HuH-7.5 (cell line): ENCODE measurements around the gene DNPEP.
"Not testable (repeated sequence)": the region's sequence is repeated elsewhere in the genome, so short reads cannot be mapped to it uniquely, and the experiment has no call there.

Experiments
- DNase-seq: peaks from one replicate; pipeline ENCODE4 v3.0.0; 2011; ENCODE audit warnings: low spot score

DNPEP gene

DNA sequence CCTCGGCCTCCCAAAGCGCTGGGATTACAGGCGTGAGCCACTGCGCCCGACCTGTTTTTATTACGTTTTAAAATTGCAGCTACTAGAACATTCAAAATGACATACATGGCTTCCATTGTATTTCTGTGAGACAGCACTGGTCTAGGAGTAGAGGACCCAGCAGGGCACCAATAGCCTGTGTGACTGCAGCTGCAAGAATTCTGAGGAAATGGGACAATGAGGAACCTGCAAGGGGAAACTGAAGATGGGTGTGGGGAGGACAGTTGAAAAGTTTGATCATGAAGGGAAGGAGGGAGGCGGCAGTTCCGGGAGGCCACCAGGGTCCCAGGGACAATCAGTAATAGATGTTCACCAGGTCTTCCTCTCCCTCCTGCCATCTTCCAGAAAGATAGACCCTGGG is 13.9 kb upstream of the DNPEP start:
- no peak for DNase-seq

DNA sequence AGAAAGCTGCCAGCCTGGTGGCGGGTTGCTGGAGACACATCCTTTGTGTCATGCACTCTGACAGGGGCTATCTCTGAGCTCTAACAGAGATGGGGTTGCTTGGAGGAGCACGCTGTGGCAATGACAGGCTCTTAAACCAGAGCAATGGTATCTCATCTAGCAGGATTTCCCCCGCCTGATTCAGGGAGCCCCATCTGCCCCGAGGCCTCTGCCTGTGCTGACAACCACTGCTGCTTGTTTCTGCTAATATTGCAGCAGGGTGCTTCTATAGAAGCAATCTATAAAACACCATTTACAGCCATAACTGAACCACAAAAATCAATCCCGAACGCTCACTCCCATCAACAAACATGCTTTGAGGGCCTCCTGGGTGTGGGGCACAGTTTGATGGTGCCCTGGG is 12.8 kb upstream of the DNPEP start:
- DNase-seq: no peak

- DNase-seq: no peak
Measured at GRCh38 chr2:219399716-219400478, 12.2 kb upstream of the DNPEP start.

DNA sequence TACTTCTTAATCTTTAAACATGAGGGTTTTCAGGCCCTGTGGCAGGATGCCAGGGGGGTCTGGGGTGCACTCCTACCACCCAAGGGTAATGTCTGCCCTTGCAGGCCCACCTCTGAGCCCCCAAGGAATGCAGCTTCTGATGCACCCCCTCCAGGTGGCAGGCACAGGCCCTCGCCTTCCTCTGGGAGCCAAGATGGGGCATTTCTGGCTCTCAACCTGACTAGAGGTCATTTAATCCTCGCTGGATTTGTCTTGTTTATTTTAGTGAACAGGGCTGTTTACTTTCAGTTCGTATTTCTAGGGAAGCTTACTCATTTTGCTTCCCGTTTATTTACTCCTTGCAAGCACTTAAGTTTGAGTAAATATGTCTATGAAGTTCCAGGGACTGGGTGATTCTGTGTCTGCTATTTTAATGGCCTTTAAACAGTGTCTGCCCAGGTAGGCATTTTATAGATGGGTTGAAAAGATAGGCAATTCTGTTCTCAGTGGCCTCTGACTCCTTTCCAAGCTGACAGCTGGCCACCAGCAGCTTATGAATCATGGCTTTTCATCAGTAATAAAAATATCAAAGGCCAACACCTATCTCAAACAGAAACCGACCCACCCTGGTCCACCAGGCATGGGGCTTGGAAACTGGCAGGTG is 11.1 kb upstream of the DNPEP start:
- no peak for DNase-seq

DNA sequence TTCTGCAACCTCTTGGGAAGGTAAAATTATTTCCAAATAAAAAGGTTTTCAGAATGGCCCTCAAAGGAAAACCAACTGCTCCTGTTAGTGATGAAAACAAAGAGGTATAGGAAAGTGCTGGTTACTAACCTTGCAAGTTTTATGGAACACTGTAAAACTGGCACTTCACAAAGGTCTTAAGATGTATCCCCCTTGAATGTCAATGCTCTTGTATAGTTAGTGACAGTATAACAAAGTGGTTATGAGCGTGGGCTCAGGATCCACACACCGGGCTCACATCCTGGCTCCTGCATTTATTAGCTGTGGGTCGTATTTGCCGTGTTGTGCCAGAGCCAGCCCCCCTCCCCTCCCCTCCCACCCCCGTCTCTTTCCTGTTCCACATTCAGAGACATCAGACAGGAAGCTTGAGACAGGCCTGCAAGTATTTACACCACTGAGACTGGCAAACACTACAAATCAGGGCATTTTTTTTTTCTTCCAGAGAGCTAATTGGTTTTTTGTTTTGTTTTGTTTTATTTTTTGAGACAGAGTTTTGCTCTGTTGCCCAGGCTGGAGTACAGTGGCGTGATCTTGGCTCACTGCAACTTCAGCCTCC is 9.2 kb upstream of the DNPEP start:
- no peak for DNase-seq

DNA sequence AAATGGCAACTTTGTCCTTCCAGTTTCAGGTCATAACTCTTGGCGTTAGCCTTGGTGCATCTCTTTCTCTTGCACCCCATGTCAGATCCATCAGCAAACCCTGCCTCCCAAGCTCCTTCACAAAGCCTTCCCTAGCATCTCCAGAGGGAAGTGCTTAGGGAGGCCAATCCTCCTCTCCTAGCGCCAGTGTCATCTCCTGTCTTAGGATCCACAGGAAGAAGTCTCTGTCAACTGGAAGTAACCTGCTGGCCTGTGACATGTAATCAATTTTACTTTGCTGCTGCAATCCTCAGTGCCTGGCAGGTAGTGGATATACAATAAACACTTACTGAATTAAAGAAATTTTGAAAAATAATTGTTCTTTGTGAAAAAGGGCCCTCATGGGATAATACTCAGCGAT is 7.9 kb upstream of the DNPEP start:
- no peak for DNase-seq

- not testable (repeated sequence) for DNase-seq
Measured at GRCh38 chr2:219395056-219395455, 7.3 kb upstream of the DNPEP start.

DNA sequence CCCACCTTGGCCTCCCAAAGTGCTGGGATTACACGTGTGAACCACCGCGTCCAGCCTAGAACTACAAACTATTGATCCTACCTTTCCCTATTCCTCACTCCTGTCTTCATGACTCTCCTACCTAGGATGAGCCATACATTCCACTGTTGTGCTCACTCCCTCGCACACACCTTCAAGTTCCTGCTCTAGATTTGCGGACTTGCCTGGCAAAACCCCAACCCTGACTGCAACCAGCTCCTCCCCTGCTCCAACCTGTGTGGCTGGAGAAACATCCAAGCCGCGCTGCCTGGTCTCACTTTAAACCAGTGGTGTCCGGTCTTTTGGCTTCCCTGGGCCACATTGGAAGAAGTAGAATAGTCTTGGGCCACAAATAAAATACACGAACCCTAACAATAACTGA is 5.0 kb upstream of the DNPEP start:
- no peak for DNase-seq

GRCh38 chr2:219388907-219389156 is 1.1 kb upstream of the DNPEP start:
- no peak for DNase-seq

DNA sequence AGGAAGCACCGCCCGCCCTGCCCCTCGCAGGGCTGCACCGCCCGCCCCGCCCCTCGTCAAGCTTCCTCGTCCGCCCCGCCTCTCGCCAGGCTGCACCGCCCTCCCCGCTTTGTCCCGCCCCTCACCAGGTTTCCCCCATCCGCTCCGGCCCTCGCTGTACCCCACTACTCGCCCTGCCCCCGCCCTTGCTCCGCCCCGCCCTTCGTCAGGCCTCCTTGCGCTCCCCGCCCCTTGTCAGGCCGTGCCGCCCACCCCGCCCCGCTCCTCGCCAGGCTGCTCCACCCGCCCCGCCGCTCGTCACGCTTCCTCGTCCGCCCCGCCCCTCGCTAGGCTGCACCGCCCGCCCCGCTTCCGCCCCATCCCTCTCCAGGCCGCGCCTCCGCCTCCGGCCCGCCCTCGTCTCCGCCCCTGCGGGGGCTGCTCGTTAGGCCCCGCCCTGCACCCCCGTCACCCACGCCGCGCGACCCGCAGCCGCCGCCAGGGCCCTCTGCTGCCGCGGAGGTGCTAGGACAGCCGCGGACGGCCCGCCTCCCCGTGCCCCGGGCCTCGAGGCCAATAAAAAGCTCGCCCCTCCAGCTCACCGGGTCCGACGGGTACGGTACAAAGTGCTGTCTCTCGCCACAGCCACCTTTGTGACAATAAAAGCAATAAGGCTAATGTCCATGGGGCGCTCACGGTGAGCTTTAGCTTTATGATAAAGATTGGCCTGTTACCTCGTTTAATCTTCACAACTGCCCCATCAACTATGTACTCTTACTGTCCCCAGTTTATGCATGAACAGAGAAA is 602 bp upstream of the DNPEP start:
- peak; percentile 72 for DNase-seq

DNA sequence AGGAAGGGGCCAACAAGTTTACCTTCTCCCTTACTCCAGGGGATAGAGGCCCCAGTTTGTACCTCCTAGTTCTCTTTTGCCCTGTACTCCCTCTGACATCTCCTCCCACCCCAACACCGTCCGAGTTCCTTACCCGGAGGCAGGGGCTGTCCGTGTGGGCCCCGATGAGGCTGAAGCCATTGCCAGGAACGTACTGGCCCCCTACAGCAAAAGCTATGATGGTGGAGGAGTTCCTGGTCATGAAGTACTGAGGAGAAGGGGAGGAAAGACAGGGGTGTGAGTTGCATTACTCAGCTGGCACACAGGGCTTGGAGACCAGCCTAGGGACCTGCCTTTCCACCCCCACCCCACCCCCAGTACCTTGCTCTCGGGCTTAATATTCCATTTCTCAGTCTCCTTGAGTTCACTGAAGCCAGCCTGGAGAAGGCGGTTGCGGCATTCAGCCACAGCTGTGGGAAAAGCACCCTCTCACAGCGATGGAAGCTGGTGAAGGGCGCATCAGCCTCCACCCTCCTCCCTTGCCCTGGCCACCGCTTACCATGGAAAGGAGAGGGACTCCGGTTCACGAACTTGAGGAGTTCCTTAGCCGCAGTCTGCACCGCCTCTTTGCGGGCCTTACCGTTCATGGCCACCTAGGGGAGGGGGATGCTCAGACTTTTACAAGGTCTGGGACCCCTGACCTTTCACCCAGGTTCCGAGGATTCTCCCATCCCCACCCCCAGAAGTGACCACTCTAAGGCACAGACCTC is 1.0 kb downstream of the DNPEP start:
- no peak for DNase-seq

- no peak for DNase-seq
Measured at GRCh38 chr2:219385958-219386520, 1.7 kb downstream of the DNPEP start.

GRCh38 chr2:219384859-219385258 is 2.9 kb downstream of the DNPEP start:
- DNase-seq: no peak

DNA sequence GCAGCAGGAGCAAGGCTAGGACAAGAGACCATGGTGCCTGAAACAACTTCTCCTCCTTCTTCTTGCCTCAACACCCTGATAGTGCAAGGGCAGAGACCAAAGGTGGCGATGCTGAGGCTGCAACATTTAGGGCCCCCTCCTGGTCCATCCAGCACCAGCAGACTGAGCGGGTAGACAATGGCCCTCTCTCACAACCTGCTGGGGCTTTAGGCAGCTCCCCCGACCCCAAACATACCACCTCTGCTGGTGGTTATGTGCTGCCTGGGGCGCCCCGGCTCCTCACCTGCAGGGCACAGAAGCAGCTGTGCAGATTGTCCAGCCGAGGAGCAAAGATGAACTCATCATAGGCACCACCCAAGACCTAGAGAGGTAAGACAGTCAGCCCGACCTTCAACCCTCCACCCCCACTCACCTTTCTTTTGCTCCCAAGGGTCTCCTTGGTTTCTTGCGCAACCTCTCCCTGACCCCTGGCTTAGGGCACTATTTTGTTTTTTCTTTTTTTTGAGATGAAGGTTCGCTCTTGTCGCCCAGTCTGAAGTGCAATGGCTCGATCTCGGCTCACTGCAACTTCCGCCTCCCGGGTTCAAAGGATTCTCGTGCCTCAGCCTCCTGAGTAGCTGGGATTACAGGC is 3.5 kb downstream of the DNPEP start:
- no peak for DNase-seq

- DNase-seq: no peak
Measured at GRCh38 chr2:219381448-219381847, 6.3 kb downstream of the DNPEP start.

- no peak for DNase-seq
Measured at GRCh38 chr2:219380926-219381325, 6.8 kb downstream of the DNPEP start.

DNA sequence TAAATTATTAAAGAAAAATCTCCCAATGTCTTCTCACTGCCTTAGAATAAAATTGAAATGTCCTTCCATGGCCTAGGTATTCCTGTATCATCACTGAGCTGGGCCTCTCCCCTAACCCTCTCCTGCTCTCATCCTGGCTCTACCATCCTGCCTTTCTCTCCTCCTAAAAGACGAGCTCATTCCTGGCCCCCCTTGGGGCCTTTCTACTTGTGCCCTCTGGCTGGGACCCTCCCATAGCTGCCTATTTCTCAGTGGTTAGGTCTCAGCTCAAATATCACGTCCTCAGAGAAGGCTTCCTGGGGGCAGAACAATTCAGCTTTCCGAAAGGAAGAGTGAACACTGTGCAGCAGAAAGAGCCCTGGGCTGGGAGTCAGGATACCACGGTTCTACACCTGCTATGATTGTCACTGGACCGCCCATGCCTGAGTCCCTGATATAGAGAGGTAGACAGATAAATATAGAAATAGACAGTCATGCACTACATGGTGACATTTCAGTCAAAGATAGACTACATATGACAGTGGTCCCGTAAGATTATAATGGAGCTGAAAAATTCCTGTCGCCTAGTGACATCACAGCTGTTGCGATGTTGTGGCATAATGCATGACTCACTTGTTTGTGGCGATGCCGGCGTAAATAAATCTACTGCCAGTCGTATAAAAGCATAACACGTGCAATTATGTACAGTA is 9.4 kb downstream of the DNPEP start:
- DNase-seq: no peak

DNA sequence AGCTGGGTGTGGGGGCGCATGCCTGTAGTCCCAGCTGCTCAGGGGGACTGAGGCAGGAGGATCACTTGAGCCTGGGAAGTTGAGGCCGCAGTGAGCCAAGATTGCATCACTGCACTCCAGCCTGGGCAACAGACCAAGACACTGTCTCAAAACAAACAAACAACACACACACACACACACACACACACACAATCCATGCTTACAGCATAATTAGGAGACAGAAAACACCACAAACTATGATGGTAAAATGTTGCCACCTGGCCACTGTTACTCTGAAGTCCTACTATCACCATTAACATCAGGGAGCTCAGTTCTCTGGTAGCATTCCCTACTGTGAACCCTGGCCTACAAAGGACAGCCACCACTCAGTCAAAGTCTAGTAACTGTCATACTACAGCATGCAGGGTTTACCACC is 18.3 kb downstream of the DNPEP start:
- no peak for DNase-seq

- DNase-seq: no peak
Measured at GRCh38 chr2:219368690-219369191, 19.0 kb downstream of the DNPEP start.

GRCh38 chr2:219362524-219363164 is 25.1 kb downstream of the DNPEP start:
- no peak for DNase-seq
